ENCODE measurements around the gene HIRA. TPM values are rescaled to one million over a fixed set of nuclear protein-coding genes. Genes with fewer than 3 reads are reported as not detected.

HIRA gene
- total RNA-seq, 2 donors from 2014 or later = 15.3 to 21.8 TPM

DNA sequence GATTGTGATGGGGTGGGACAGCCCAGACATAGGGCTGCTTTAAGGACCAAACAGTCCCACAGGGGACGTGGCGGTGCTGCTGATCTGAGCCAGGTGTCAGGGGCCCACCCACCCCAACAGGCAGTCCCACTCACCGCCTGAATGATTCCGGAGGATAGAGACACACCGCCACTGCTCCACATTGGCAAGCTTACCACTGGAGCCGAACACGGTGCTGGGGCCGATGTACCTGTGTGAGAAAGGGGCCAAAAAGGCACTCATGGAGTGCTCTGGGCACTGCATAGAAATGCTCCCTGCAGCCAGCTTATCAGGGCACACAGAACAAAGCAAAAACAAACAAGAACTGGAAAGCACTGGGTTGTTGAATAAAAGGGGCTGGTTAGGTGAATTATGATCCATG is 25.9 kb downstream of the HIRA start:
- Histone ChIP-seq H3K27ac (no peak overlapping the region), H3K27me3 (replicated peaks; ENCODE audit: insufficient read depth) (no peaks in the 10 kb centered on the region), H3K9me3 (no peaks in the 10 kb centered on the region), H3K4me1 (replicated peaks) (peaks cover 5% of the 10 kb centered on the region), H3K4me3 (no peak overlapping the region), H3K36me3 (no peaks in the 10 kb centered on the region)
- intact Hi-C loops (cut with DNase I) = no loop called here
- TF ChIP-seq, protein P1, sequence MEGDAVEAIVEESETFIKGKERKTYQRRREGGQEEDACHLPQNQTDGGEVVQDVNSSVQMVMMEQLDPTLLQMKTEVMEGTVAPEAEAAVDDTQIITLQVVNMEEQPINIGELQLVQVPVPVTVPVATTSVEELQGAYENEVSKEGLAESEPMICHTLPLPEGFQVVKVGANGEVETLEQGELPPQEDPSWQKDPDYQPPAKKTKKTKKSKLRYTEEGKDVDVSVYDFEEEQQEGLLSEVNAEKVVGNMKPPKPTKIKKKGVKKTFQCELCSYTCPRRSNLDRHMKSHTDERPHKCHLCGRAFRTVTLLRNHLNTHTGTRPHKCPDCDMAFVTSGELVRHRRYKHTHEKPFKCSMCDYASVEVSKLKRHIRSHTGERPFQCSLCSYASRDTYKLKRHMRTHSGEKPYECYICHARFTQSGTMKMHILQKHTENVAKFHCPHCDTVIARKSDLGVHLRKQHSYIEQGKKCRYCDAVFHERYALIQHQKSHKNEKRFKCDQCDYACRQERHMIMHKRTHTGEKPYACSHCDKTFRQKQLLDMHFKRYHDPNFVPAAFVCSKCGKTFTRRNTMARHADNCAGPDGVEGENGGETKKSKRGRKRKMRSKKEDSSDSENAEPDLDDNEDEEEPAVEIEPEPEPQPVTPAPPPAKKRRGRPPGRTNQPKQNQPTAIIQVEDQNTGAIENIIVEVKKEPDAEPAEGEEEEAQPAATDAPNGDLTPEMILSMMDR (IDR thresholded peaks at IDR 0.05) = no peak
- TF ChIP-seq POLR2AphosphoS5 (IDR thresholded peaks at IDR 0.05) (no peak), POLR2A (IDR thresholded peaks at IDR 0.05) (no peak)
- no peak for DNase-seq (ENCODE audit: low spot score)
- WGBS = 95% methylated on average over 8 of the region's 8 CpGs

DNA sequence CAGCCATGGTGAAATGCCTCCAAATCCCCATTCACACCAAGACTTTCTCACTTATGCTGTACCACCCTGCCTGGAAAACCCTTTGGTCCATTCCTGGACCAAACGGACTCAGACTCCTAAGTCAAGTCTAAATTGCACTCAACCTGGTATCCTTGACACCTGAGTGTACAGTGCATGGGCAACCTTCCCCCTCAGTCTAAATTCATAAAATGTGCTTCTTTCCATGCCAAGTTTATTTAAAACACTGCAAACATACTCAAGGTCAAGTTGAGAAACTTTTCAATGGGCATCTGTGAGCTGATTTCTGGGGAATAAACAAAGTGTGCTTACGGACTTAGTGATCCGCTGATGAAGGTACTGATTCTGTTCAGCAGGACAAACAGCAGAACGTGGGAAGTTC is 26.4 kb downstream of the HIRA start:
- 94% methylated on average over 4 of the region's 4 CpGs for WGBS
- H3K36me3 ChIP-seq = no peaks in the 10 kb centered on the region
- intact Hi-C loops (cut with DNase I) = no loop called here

DNA sequence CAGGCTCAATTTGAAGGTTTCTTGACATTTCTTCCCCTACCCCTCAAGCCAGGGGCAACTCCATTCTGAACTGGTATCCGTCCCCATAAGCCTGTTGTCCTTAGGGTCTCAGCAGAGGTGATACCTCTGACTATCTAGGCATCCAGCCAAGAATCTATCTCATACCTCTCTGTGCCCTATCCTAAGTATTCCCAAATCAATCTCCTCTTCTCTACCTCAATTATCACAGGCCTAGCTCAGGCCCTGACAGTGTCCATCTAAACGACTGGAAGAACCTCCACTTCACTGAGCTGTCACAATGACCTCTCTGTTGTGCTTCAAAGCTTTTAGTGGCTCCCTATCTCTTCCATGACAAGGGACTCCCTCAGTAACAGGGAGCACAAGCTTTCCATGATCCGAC is 26.9 kb downstream of the HIRA start:
- WGBS = 98% methylated on average over 3 of the region's 3 CpGs
- no peaks in the 10 kb centered on the region for H3K9me3 ChIP-seq
- TF ChIP-seq, protein P1 (IDR thresholded peaks at IDR 0.05) = no peak
- H3K27me3 ChIP-seq (replicated peaks; ENCODE audit: insufficient read depth) = no peaks in the 10 kb centered on the region
- intact Hi-C loops (cut with DNase I) = no loop called here
- no peaks in the 10 kb centered on the region for H3K36me3 ChIP-seq
- DNase-seq (ENCODE audit: low spot score) = no peak
- no peak overlapping the region for H3K4me3 ChIP-seq
- no peak overlapping the region for H3K27ac ChIP-seq
- H3K4me1 ChIP-seq (replicated peaks) = peaks cover 5% of the 10 kb centered on the region

More for the DNA sequence above, 26.4 kb downstream of the HIRA start:
- DNase-seq (ENCODE audit: low spot score) = no peak
- Histone ChIP-seq H3K4me1 (replicated peaks) (peaks cover 5% of the 10 kb centered on the region), H3K27ac (no peak overlapping the region), H3K4me3 (no peak overlapping the region), H3K27me3 (replicated peaks; ENCODE audit: insufficient read depth) (no peaks in the 10 kb centered on the region), H3K9me3 (no peaks in the 10 kb centered on the region)
- TF ChIP-seq POLR2AphosphoS5 (IDR thresholded peaks at IDR 0.05) (no peak), POLR2A (IDR thresholded peaks at IDR 0.05) (no peak)
- TF ChIP-seq, protein P1 (IDR thresholded peaks at IDR 0.05) = no peak

DNA sequence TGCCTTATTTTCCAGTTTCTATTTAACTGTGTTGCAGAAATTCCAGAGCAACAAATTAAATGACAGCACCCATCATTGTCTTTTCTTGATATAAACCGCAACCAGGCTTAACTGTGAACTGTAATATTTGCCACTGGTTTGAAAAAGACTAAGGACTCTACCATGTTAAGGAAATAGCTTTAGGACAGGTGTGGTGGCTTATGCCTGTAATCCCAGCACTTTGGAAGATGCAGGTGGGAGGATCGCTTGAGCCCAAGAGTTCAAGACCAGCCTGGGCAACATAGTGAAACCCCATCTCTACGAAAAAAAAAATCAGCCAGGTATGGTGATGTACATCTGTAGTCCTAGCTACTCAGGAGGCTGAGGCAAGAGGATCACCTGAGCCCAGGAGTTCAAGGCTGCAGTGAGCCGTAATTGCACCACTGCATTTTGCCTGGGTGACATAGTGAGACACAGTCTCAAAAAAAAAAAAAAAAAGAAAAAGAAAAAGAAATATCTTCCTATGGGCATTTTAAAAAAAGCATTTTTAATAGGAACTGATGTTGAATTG is 28.8 kb downstream of the HIRA start:
- intact Hi-C loops (cut with DNase I) = no loop called here
- no peaks in the 10 kb centered on the region for H3K9me3 ChIP-seq
- no peak overlapping the region for H3K4me3 ChIP-seq
- DNase-seq (ENCODE audit: low spot score) = no peak
- TF ChIP-seq, protein P1 (IDR thresholded peaks at IDR 0.05) = no peak
- TF ChIP-seq POLR2A (IDR thresholded peaks at IDR 0.05) = no peak
- no peak for TF ChIP-seq POLR2AphosphoS5 (IDR thresholded peaks at IDR 0.05)
- H3K4me1 ChIP-seq (replicated peaks) = no peaks in the 10 kb centered on the region
- WGBS = 97% methylated on average over 4 of the region's 4 CpGs
- no peak overlapping the region for H3K27ac ChIP-seq
- no peaks in the 10 kb centered on the region for H3K36me3 ChIP-seq
- no peaks in the 10 kb centered on the region for H3K27me3 ChIP-seq (replicated peaks; ENCODE audit: insufficient read depth)

DNA sequence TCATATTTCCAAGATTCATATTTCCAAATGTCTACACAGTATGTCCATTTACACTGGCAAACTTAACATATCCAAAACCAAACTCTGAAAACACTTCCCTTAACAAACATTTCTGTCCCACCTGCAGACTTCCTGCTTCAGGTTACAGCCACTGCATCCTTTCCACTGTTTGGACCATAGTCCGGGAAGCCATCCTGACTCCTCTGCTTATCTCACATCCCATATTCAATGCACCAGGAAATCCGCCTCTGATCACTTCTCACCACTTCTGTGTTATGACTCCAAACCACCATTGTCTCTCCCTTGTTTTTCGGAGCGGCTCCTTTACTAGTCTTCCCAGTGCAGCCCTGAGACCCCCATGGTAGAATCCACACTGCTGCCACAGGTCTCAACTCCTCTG is 30.1 kb downstream of the HIRA start:
- intact Hi-C loops (cut with DNase I) = no loop called here
- 97% methylated on average over 4 of the region's 4 CpGs for WGBS
- Histone ChIP-seq H3K4me1 (replicated peaks) (no peaks in the 10 kb centered on the region), H3K27ac (no peak overlapping the region), H3K4me3 (no peak overlapping the region), H3K36me3 (peaks cover 0 to 6% of the 10 kb centered on the region in 2 donors), H3K9me3 (no peaks in the 10 kb centered on the region), H3K27me3 (replicated peaks; ENCODE audit: insufficient read depth) (no peaks in the 10 kb centered on the region)
- TF ChIP-seq POLR2AphosphoS5 (IDR thresholded peaks at IDR 0.05) (no peak), POLR2A (IDR thresholded peaks at IDR 0.05) (no peak)
- TF ChIP-seq, protein P1 (IDR thresholded peaks at IDR 0.05) = no peak
- no peak for DNase-seq (ENCODE audit: low spot score)

Data from prostate gland (tissue), 2 donors.